ENCODE results near the gene PHF21A. TPM values are rescaled to one million over a fixed set of nuclear protein-coding genes. Genes with fewer than 3 reads are reported as not detected.
A peak's percentile ranks its signal among the peaks of the same experiment; 100 is the strongest.
"Not testable (repeated sequence)": the region's sequence is repeated elsewhere in the genome, so short reads cannot be mapped to it uniquely, and the experiment has no call there.

PHF21A gene
- total RNA-seq, 2 donors from 2014 or later, result 103 to 105 TPM

DNA sequence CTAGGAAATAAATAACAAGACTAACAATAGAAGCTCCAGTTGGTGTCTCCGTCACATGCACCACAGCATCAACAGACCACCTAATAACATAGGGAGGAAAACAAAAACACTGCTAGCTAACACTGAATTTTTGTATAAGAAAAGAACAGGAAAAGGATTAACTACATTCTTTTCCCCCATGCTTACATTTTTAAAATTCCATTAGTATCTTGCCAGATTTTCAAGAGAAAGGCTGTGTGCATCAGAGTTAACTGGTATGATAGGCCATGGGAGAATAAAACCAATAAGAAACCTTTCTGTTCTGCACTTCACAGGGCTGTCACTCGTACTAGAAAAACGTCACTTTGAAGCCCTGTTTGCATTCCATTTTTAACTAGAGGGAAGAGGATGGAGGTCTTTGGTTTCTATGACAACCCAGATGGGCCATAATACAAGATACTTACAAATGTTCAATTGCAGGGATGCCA lies 119.8 kb downstream of the PHF21A start:
- no peaks in the 10 kb centered on the region for H3K9me3 ChIP-seq (ENCODE audit: control insufficient read depth, low read length, poor library complexity, severe bottlenecking)
- Mint-ChIP-seq H3K27ac (no peak overlapping the region), H3K4me3 (no peak overlapping the region), H3K36me3 (ENCODE audit: low read depth) (no peaks in the 10 kb centered on the region), H3K4me1 (peaks cover 16% of the 10 kb centered on the region), H3K27me3 (no peaks in the 10 kb centered on the region)
- no peak for ATAC-seq
- no peak for DNase-seq

DNA sequence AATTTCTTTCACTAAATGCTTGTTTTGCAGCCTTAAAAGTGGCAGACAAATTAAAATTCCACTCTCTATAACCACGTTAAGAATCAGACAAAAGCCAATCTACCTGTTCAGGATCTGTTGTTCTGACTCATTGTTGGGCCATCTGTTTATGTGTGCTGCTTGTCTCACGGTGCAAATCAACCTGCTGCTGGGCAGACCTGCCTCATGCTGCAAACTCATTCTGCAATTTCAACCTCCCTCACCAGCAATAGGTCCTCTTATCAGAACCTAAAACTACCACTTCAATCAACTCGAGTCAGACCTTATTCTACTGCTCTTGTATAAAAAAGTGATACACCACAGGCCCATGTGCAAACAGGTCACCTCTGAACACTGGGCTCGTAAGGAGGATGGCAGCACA lies 123.7 kb downstream of the PHF21A start:
- H3K9me3 ChIP-seq (ENCODE audit: control insufficient read depth, low read length, poor library complexity, severe bottlenecking), result no peaks in the 10 kb centered on the region
- Mint-ChIP-seq H3K4me1 (peaks cover 19% of the 10 kb centered on the region), H3K27ac (no peak overlapping the region), H3K4me3 (no peak overlapping the region), H3K36me3 (ENCODE audit: low read depth) (no peaks in the 10 kb centered on the region), H3K27me3 (no peaks in the 10 kb centered on the region)
- no peak for DNase-seq
- ATAC-seq, result no peak

DNA sequence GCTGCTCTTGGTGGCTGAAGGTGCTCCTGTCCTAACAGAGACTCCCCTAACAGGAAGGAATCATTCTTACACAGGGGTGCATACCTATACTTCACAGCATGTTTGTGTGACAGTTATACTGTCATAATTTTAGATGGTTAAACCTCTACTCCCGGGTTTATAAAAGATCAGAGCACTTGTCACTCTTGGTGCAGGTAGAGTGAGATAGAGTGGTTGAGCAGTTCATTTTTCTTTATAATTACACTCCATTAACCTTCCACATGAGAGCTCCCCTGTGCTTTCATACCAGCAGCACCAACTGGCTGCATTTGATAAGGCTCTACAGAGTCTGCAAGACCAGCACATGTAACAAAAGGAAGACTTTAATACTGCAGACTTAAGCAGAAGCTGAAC lies 125.9 kb downstream of the PHF21A start:
- ATAC-seq, result no peak
- no peak overlapping the region for H3K4me3 Mint-ChIP-seq

DNA sequence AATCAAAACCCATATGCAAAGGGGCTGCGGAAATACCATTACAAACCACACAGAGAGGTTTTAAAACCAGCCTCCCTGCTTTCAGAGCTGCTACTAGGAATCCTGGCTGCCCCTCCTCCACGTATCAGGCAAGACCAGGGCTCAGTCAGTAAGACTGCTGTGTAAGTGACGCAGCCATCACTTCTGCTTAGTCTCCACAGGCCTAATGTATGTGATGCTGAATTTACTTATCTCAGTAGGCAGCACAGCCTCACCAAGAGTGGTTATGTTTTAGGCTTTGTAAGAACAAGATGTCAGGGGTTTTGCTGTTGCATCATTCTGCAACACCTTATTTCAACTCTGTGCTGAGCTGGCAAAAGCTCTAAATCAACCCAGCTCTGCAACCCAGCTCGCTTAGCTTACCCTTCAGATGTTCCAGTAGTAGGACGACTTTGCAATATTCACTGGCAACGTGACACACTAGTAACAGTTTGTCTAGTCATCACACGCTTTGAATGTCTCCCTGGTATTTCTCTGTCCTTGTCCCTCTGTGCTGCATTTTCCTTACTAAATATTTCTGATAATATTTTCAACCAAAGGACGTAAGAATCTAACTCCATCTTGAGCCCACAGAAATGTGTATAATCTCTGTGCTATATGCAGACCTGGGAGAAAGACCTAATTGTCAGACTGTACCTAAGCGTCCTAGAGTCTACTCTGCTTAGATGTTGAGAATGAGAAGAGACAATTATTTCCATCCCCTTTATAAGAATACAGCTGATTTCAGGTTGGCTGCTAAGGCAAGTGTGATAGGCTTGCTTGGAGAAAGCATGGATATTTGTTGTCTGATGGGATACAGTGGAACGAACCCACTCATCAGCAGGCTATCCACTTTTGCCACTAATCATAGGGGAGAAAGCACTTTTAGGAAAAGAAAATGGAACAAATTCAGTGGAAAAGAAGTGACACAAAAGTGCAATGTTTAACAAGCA lies 126.6 kb downstream of the PHF21A start:
- H3K9me3 ChIP-seq (ENCODE audit: control insufficient read depth, low read length, poor library complexity, severe bottlenecking), result no peaks in the 10 kb centered on the region
- Mint-ChIP-seq H3K36me3 (ENCODE audit: low read depth) (no peaks in the 10 kb centered on the region), H3K4me3 (no peak overlapping the region), H3K4me1 (peaks cover 17% of the 10 kb centered on the region), H3K27ac (no peak overlapping the region), H3K27me3 (no peaks in the 10 kb centered on the region)
- no peak for ATAC-seq
- no peak for DNase-seq

More for the DNA sequence above, 125.9 kb downstream of the PHF21A start:
- Mint-ChIP-seq H3K27ac (no peak overlapping the region), H3K27me3 (no peaks in the 10 kb centered on the region), H3K4me1 (peaks cover 20% of the 10 kb centered on the region), H3K36me3 (ENCODE audit: low read depth) (no peaks in the 10 kb centered on the region)
- no peak for DNase-seq
- H3K9me3 ChIP-seq (ENCODE audit: control insufficient read depth, low read length, poor library complexity, severe bottlenecking), result no peaks in the 10 kb centered on the region

DNA sequence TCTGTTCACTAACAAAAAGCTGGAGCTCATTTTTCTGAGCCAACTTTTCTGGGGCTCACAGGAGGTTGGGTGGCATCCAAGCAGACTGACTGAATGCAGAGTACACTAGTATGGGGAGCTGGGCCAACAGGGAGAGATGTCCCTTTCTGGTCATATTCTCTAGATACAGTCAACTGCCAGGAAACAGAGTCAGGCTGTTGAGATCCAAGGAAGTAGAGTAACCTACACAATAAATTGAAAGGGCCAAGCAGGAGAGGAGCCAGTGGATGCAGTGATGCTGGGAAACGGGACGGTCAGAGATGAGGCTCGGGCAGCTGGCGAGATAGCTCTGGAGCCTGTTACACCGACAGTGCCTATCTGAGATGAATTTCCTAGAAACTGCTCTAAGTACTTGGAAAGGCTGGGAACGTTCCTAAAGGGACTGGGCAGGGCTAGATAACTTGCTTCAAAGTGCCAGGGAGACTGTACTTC lies 127.7 kb downstream of the PHF21A start:
- Mint-ChIP-seq H3K27ac (no peak overlapping the region), H3K4me1 (peaks cover 15% of the 10 kb centered on the region), H3K4me3 (no peak overlapping the region), H3K36me3 (ENCODE audit: low read depth) (no peaks in the 10 kb centered on the region), H3K27me3 (no peaks in the 10 kb centered on the region)
- DNase-seq (no peak), ATAC-seq (no peak)
- H3K9me3 ChIP-seq (ENCODE audit: control insufficient read depth, low read length, poor library complexity, severe bottlenecking), result no peaks in the 10 kb centered on the region

DNA sequence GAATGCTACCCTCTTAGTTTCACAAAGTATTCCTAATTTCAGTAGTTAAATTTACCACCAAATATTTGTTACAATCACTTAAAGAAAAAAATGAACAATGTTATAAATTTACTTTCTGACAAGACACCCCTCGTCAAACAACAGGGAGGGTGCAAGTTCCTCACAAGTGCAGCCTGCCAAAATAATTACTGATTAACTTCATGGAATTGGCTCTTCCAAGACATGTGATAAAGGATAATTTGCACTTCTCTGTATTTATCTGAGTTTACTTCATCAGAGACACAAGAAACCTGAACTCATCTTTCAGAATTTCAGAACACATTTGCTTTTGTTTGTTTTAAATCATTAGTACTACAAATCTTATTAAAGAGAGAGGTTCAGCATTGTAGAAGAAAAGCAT lies 132.3 kb downstream of the PHF21A start:
- no peak overlapping the region for H3K4me3 Mint-ChIP-seq
- H3K36me3 Mint-ChIP-seq (ENCODE audit: low read depth), result no peaks in the 10 kb centered on the region
- no peak for DNase-seq
- no peaks in the 10 kb centered on the region for H3K27me3 Mint-ChIP-seq
- ATAC-seq, result no peak
- peaks cover 25% of the 10 kb centered on the region for H3K4me1 Mint-ChIP-seq
- H3K9me3 ChIP-seq (ENCODE audit: control insufficient read depth, low read length, poor library complexity, severe bottlenecking), result no peaks in the 10 kb centered on the region
- peak overlapping the region; percentile 37 for H3K27ac Mint-ChIP-seq

DNA sequence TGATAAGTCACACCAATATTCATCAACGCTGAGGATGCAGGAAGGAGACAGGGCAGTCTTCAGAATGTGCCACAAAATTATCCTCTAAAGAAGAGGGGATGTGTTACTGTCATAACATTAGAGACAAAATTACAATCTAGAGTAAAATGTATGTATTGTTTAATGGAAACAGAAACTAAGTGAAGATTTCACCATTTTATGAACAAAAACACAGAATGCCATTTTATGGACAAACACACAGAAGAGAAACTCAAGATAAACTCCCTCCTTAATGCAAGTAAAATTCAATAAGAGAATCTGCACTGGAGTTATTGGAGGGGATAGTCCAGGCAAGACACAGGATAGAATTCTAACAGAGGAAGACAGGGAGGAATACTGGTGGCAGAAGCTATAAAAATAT lies 136.0 kb downstream of the PHF21A start:
- DNase-seq (no peak), ATAC-seq (no peak)
- Mint-ChIP-seq H3K4me3 (no peak overlapping the region), H3K36me3 (ENCODE audit: low read depth) (no peaks in the 10 kb centered on the region), H3K27ac (peak overlapping the region; percentile 54), H3K4me1 (peaks cover 33% of the 10 kb centered on the region), H3K27me3 (no peaks in the 10 kb centered on the region)
- no peaks in the 10 kb centered on the region for H3K9me3 ChIP-seq (ENCODE audit: control insufficient read depth, low read length, poor library complexity, severe bottlenecking)

DNA sequence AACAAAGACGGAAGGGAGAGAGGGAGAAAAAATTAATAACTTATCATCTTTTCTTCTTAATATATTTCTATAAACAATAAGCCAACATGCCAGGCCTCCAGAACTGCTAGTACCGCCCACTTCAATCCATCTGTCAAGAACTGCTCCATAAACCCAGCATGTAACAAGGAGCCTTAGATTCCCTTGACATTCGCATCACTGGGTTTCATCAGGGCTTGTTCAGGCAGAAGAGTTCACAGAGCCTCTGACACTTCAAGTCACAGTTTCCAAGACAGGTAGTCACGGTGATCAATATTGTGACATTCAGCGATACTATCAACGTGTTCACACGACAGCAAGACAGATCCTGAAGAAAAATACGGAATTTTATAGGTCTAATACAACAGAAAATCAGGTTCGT lies 137.1 kb downstream of the PHF21A start:
- H3K4me3 Mint-ChIP-seq, result no peak overlapping the region
- ATAC-seq (no peak), DNase-seq (no peak)
- H3K4me1 Mint-ChIP-seq, result peaks cover 33% of the 10 kb centered on the region
- no peaks in the 10 kb centered on the region for H3K27me3 Mint-ChIP-seq
- H3K36me3 Mint-ChIP-seq (ENCODE audit: low read depth), result peaks cover 3% of the 10 kb centered on the region
- no peaks in the 10 kb centered on the region for H3K9me3 ChIP-seq (ENCODE audit: control insufficient read depth, low read length, poor library complexity, severe bottlenecking)
- peak overlapping the region; percentile 54 for H3K27ac Mint-ChIP-seq

DNA sequence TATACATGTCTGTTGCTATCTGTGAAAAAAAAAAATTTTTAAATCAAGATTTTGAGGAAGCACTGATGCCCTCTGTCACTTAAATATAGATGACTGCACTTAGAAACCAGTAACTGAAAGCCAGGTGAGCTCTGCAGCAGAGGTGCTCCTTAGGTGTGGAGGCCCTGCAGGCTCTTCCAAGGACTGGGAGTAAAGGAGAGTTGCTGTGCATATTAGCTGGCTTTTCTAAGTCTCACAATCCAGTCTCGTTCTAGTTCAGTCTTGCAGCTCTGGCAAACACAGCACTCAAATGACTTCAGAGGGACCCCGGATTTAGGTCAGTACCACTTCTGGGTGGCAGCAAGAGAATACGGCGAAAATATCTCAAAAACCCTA lies 137.8 kb downstream of the PHF21A start:
- H3K36me3 Mint-ChIP-seq (ENCODE audit: low read depth), result peaks cover 3% of the 10 kb centered on the region
- peak overlapping the region; percentile 83 for H3K27ac Mint-ChIP-seq
- ATAC-seq, result no peak

DNA sequence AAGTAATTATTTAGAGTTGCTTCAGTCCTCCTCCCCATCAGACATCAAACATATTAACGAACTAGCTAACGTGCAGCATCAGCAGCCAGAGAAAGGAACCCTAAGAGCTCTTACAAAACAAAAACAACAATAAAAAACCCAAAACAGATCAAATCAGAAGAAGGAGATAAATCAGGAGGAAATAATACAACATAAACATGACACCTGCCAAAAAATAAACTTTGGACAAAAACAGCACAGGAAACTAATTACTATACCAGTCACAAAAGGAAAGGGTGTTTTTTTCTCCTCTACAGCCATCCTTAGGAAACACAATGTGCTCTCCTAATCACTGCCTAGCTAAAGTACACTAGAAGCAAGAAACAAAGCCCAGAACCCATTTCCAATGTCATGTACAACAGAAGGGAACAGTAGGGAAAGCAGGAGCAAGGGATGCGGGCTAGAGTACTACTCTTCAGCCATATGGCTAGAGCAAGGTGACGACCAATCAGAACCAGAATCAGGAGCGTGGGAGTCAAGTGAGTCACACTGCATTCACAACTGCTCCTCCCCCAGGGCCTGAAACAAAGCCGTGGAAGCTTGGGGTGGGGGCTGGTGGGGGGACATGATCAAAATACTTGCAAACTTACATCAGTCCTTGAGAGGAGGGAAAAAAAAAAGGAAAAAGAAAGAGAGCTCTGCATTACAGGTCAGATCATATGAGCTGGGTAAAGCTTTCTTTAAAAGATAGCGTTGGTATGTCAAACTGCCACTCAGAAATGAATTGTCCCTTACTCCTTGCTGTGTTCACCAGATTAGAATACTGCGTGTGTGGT lies 138.4 kb downstream of the PHF21A start:
- peaks cover 33% of the 10 kb centered on the region for H3K4me1 Mint-ChIP-seq
- ATAC-seq, result no peak
- H3K27me3 Mint-ChIP-seq, result no peaks in the 10 kb centered on the region
- H3K36me3 Mint-ChIP-seq (ENCODE audit: low read depth), result peaks cover 3% of the 10 kb centered on the region
- DNase-seq, result no peak
- H3K9me3 ChIP-seq (ENCODE audit: control insufficient read depth, low read length, poor library complexity, severe bottlenecking), result no peaks in the 10 kb centered on the region
- peak overlapping the region; percentile 83 for H3K27ac Mint-ChIP-seq
- H3K4me3 Mint-ChIP-seq, result no peak overlapping the region

More for the DNA sequence above, 137.8 kb downstream of the PHF21A start:
- H3K27me3 Mint-ChIP-seq, result no peaks in the 10 kb centered on the region
- peaks cover 33% of the 10 kb centered on the region for H3K4me1 Mint-ChIP-seq
- H3K9me3 ChIP-seq (ENCODE audit: control insufficient read depth, low read length, poor library complexity, severe bottlenecking), result no peaks in the 10 kb centered on the region
- H3K4me3 Mint-ChIP-seq, result no peak overlapping the region
- no peak for DNase-seq

DNA sequence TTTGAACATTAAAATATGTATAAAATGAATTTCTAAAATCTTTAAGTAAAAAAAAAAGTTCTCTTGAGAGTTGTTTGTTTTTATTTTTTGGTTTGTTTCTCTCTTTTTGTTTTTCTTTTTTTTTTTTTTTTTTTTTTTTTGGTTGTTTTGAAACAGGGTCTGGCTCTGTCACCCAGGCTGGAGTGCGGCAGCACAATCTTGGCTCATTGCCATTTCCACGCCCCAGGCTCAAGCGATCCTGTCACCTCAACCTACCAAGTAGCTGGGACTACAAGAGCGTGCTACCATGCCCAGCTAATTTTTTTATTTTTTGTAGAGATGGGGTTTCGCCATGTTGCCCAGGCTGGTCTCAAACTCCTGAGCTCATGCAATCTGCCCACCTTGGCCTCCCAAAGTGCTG lies 139.4 kb downstream of the PHF21A start:
- ATAC-seq, H3K4me3 Mint-ChIP-seq: not testable (repeated sequence)
- peaks cover 30% of the 10 kb centered on the region for H3K4me1 Mint-ChIP-seq

DNA sequence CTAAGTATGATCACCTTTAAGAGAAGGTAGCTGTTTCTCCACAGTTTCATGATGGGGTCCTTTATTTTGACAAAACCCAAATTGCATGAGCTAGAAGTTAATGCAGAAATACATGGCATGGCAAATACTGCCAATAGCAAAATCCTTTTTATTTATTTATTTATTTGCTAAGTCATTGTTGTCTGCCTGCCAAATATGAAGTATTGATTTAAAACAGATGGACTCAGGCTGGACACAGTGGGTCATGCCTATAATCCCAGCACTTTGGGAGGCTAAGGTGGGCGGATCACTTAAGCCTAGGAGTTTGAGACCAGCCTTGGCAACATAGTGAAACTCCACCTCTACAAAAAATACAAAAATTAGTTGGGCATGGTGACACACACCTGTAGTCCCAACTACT lies 146.4 kb downstream of the PHF21A start:
- peak overlapping the region; percentile 59 for H3K27ac Mint-ChIP-seq
- H3K36me3 Mint-ChIP-seq (ENCODE audit: low read depth), result peaks cover 7% of the 10 kb centered on the region
- DNase-seq (no peak), ATAC-seq (no peak)
- no peaks in the 10 kb centered on the region for H3K9me3 ChIP-seq (ENCODE audit: control insufficient read depth, low read length, poor library complexity, severe bottlenecking)
- H3K4me3 Mint-ChIP-seq, result no peak overlapping the region
- no peaks in the 10 kb centered on the region for H3K27me3 Mint-ChIP-seq
- no peaks in the 10 kb centered on the region for H3K4me1 Mint-ChIP-seq

More for the DNA sequence above, 139.4 kb downstream of the PHF21A start:
- not testable (repeated sequence) for DNase-seq; H3K27me3 Mint-ChIP-seq; H3K36me3 Mint-ChIP-seq (ENCODE audit: low read depth); H3K9me3 ChIP-seq (ENCODE audit: control insufficient read depth, low read length, poor library complexity, severe bottlenecking)
- H3K27ac Mint-ChIP-seq, result peak overlapping the region; percentile 16

DNA sequence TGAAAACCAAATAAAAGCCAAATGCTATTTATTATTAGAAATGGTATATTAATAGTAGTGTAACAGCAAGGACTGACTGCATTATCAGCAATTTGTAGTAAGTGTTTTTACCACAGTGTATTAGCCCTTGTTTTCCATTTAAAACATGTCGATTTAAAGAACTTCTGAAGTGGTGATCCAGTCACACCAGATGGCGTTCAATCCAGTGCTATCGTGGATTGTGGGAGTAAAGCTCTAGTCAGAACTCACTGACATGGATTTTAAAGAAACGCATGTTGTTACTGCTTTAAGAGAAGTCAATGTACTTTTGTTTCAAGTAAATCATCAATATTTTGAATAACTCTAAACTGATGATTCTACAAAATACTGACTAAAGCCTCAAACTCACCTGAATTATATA lies 147.7 kb downstream of the PHF21A start:
- no peaks in the 10 kb centered on the region for H3K4me1 Mint-ChIP-seq
- H3K36me3 Mint-ChIP-seq (ENCODE audit: low read depth), result peaks cover 6% of the 10 kb centered on the region
- DNase-seq (no peak), ATAC-seq (no peak)
- H3K4me3 Mint-ChIP-seq, result no peak overlapping the region
- peak overlapping the region; percentile 59 for H3K27ac Mint-ChIP-seq
- no peaks in the 10 kb centered on the region for H3K27me3 Mint-ChIP-seq
- no peaks in the 10 kb centered on the region for H3K9me3 ChIP-seq (ENCODE audit: control insufficient read depth, low read length, poor library complexity, severe bottlenecking)
